GM19099 (cell line): ENCODE data around the gene RNLS.

ENCODE experiments used
- POLR2A ChIP-seq: IDR thresholded peaks from 3 replicates; pipeline ENCODE4 v1.6.1; 2011; ENCODE audit warnings: low read depth; ENCODE audit not compliant: insufficient read length; ENCODE audit errors: extremely low read depth

Gene RNLS

GRCh38 chr10:88233870-88234269 lies 349.2 kb downstream of the RNLS start:
- TF ChIP-seq POLR2A: no peak

- no peak for TF ChIP-seq POLR2A
Measured at GRCh38 chr10:88232983-88233543, 350.1 kb downstream of the RNLS start.

DNA sequence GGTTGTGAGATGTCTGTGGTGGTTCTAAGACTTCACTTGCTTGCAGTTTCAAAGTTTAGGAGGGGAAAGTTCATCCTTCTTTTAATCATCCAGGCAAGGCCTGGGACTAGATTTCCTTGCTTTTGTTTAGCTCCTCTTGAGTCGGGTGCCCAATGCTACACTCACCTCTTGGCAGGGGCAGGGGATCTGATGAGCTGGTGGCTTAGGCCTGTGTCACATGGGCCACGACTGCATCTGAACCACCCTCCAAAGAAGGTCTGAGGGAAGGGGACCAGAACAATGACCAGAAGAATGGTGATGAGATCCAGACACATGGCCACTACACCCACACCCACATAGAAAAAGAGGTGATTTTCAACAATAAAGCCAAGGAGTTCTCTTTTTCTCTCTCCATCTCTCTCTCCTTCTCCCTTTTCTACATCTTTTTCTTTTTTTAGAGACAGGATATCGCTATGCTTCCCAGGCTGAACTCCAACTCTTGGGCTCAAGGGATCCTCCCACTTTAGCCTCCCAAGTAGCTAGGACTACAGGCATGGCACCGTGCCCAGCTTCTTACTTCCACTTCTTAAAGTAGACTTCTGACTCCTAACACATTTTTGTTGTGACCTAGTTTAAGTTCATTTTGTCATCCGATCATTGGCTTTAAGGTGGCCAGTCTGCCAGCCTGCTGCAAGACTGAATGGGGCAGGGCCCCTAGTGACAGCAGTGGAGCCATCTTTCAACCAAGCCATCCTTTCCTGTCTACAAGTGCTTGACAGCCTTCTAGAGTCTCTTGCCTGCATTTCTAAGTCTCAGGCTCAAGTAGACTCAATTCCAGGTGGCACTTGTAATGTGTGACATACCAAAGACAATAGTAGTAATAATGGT lies 350.9 kb downstream of the RNLS start:
- TF ChIP-seq POLR2A: no peak

DNA sequence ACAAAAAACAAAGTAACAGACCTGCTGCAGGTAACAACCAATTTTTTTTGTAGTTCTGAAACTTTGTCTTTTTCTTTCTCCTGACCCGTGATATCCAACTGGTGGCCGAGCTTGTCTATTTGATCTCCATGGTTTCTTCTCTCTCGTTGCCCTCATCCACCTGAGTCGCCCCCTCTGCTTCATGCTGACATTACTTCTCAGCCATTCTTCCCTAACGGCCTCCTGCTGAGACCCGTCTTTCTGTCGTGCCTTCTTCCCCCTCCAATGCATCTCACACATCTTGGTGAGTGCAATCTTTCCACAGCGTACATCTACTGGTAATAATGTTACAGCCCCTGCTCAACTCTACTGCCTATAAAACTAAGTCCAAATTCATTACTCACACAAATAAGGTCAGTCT lies 352.9 kb downstream of the RNLS start:
- no peak for TF ChIP-seq POLR2A

DNA sequence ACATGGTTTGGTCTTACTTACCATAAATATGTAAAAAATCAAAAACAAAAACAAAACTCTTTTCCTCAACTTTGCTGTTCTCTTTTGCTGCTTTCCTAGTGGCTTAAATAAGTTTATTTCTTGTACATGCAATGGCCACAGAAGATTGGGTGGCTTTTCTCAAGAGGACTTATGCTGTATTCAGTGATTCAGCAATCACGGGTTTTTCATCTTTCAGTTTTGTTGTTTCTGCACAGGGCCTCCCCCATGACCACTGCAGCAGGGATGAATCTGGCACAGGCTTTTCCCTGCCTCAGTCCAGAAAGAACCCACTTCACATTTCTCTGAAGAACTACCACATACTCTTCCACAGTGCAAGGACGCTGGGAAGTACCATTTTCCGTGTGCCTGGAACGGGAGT lies 355.0 kb downstream of the RNLS start:
- no peak for TF ChIP-seq POLR2A

DNA sequence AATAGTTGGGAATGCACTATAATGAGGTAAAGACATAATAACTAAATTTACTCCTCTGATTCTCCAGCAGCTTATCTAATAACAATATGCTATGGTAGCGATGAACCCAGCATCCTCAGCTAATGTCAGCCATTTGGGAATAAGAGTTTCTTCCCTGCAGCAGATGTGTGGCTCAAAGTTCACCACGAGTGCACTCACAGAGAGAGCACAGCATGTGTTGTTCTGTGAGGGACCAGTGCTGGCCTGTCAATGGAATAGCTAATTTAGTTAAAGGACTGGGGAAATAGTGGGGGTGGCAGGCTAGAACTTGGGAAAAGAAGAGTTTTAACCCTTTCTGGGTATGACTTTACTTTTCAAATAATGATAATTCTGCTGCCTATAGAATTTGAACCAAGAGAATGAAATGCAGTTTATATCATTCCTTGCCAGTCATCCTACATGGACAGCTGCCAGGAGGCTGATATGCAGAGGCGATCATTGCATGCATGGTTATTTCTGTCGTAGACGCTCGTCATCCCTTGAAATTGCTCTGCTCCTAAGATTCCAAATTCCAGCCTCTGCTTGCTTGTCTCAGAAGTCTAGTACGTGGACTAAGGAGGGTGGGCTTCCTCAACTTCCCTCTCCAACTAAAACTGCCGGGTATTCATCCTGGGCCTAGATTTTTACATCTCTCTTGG lies 355.6 kb downstream of the RNLS start:
- no peak for TF ChIP-seq POLR2A

DNA sequence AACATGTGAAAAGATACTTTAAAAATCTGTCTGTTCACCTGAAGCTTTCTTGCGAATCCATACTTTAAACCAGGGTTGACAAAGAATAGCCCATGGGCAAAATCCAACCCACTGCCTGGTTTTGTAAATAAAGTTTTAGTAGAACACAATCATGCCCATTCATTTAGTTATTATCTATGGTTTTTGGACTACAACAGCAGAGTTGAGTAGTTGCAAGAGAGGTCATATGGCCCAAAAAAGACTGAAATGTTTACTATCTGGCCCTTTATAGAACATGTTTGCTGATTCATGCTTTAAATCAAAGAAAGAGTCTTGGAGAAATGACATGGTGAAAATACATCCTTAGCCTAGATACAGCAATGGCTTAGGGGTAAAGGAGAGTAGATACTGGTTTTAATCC lies 356.2 kb downstream of the RNLS start:
- TF ChIP-seq POLR2A: no peak

DNA sequence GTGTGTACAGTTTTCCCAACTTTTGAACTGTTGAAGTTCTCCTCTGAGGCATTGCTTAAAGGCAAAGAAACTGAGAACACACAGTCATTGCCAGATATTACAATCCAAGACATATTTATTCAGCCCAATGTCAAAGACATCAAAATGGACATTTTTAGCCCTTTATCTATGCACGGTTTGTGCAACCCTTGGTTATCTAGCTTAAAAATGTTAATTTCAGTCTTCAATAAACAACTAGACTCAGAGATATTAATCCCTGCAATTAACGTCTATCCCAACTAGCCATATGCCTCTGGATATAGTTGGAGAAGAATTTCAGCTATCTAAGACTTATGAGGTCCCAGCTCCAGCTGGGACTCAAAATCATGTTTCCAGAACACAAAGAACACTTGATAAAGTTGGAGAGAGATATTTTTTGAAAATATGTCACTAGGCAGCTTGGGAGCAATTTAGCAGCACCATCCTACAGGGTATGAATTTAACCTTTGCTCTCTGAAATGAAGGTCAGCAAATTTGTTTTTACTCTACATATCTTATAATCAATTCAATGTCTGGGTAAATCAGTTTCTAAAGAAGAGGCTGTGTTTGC lies 357.0 kb downstream of the RNLS start:
- TF ChIP-seq POLR2A: no peak
